Memory B cell (primary cell): ENCODE data around the gene EML3.
"Not testable (repeated sequence)": the region's sequence is repeated elsewhere in the genome, so short reads cannot be mapped to it uniquely, and the experiment has no call there.

Experiments
- ATAC-seq: fragments of 150-1000 bp; cut with Tn5 transposase; 2 replicates; pipeline ENCODE4 v1.10.0; 2021; ENCODE audit warnings: low read depth, mild to moderate bottlenecking, moderate library complexity
- DNase-seq, 2 donors: peaks; one replicate each; pipeline ENCODE4 v3.0.0; 2022; ENCODE audit warnings: low spot score in 2 of 2
- H3K27ac Mint-ChIP-seq: one replicate; pipeline ENCODE4 v1.8.0; 2022; ENCODE audit warnings: mild to moderate bottlenecking, moderate library complexity, mixed read lengths
- H3K27me3 Mint-ChIP-seq: one replicate; pipeline ENCODE4 v1.8.0; 2022; ENCODE audit warnings: mixed read lengths
- H3K36me3 Mint-ChIP-seq: one replicate; pipeline ENCODE4 v1.8.0; 2022; ENCODE audit warnings: mild to moderate bottlenecking, mixed read lengths
- H3K4me1 Mint-ChIP-seq: one replicate; pipeline ENCODE4 v1.8.0; 2022; ENCODE audit warnings: mixed read lengths
- H3K4me3 Mint-ChIP-seq: one replicate; pipeline ENCODE4 v1.8.0; 2022; ENCODE audit warnings: mild to moderate bottlenecking, moderate library complexity, mixed read lengths
- H3K9me3 Mint-ChIP-seq: one replicate; pipeline ENCODE4 v1.8.0; 2022; ENCODE audit warnings: mixed read lengths

EML3 gene

GRCh38 chr11:62595124-62595523 is 17.5 kb downstream of the EML3 start:
- Mint-ChIP-seq H3K4me3 (no peak overlapping the region), H3K4me1 (peaks cover 43% of the 10 kb centered on the region), H3K27me3 (no peaks in the 10 kb centered on the region), H3K36me3 (peaks cover 44% of the 10 kb centered on the region), H3K9me3 (no peaks in the 10 kb centered on the region), H3K27ac (no peak overlapping the region)
- no peak for DNase-seq
- ATAC-seq = no peak

GRCh38 chr11:62593434-62594044 is 19.0 kb downstream of the EML3 start:
- H3K4me3 Mint-ChIP-seq = peak overlapping the region; percentile 59
- peaks cover 30% of the 10 kb centered on the region for H3K4me1 Mint-ChIP-seq
- H3K36me3 Mint-ChIP-seq = peaks cover 34% of the 10 kb centered on the region
- no peak overlapping the region for H3K27ac Mint-ChIP-seq
- DNase-seq (peak; percentile 52 to 54), ATAC-seq (no peak)
- H3K9me3 Mint-ChIP-seq = no peaks in the 10 kb centered on the region
- no peaks in the 10 kb centered on the region for H3K27me3 Mint-ChIP-seq

GRCh38 chr11:62592989-62593421 is 19.6 kb downstream of the EML3 start:
- Mint-ChIP-seq H3K27ac (no peak overlapping the region), H3K36me3 (peaks cover 30% of the 10 kb centered on the region), H3K4me3 (no peak overlapping the region), H3K9me3 (no peaks in the 10 kb centered on the region), H3K27me3 (no peaks in the 10 kb centered on the region), H3K4me1 (peaks cover 25% of the 10 kb centered on the region)
- ATAC-seq = no peak
- DNase-seq = no peak

- peak overlapping the region; percentile 93 for H3K27ac Mint-ChIP-seq
- no peaks in the 10 kb centered on the region for H3K9me3 Mint-ChIP-seq
- peak overlapping the region; percentile 88 for H3K4me3 Mint-ChIP-seq
- H3K36me3 Mint-ChIP-seq = peaks cover 23% of the 10 kb centered on the region
- DNase-seq = no peak
- no peaks in the 10 kb centered on the region for H3K27me3 Mint-ChIP-seq
- H3K4me1 Mint-ChIP-seq = peaks cover 21% of the 10 kb centered on the region
- no peak for ATAC-seq
Measured at GRCh38 chr11:62592146-62592815, 20.3 kb downstream of the EML3 start.

- Mint-ChIP-seq H3K36me3 (peaks cover 20% of the 10 kb centered on the region), H3K4me1 (peaks cover 19% of the 10 kb centered on the region), H3K4me3 (peak within 1 kb of the TSS; percentile 88), H3K9me3 (no peaks in the 10 kb centered on the region), H3K27me3 (no peaks in the 10 kb centered on the region), H3K27ac (peak within 1 kb of the TSS; percentile 93)
- DNase-seq = peak; percentile 88 to 94
- peak; percentile 86 for ATAC-seq
Measured at GRCh38 chr11:62591448-62592145, 21.0 kb downstream of the EML3 start, which contains the start of gene TUT1. TSS of gene TUT1 (minus strand) at chr11:62591523. CDS start at chr11:62591485, 38 bp downstream.

- Mint-ChIP-seq H3K36me3 (peaks cover 7% of the 10 kb centered on the region), H3K9me3 (no peaks in the 10 kb centered on the region), H3K4me3 (no peak overlapping the region), H3K27me3 (no peaks in the 10 kb centered on the region), H3K4me1 (peaks cover 19% of the 10 kb centered on the region), H3K27ac (no peak overlapping the region)
- no peak for ATAC-seq
- DNase-seq = no peak
Measured at GRCh38 chr11:62588966-62589637, 23.5 kb downstream of the EML3 start.

GRCh38 chr11:62585356-62585755 is 27.2 kb downstream of the EML3 start:
- not testable (repeated sequence) for H3K36me3 Mint-ChIP-seq, H3K27ac Mint-ChIP-seq, H3K9me3 Mint-ChIP-seq

GRCh38 chr11:62581735-62582134 is 30.8 kb downstream of the EML3 start:
- not testable (repeated sequence) for DNase-seq, H3K27ac Mint-ChIP-seq, H3K27me3 Mint-ChIP-seq, H3K4me1 Mint-ChIP-seq, H3K4me3 Mint-ChIP-seq, ATAC-seq, H3K9me3 Mint-ChIP-seq
- peaks cover 18% of the 10 kb centered on the region for H3K36me3 Mint-ChIP-seq

More at GRCh38 chr11:62585356-62585755, 27.2 kb downstream of the EML3 start:
- DNase-seq, H3K4me3 Mint-ChIP-seq, H3K27me3 Mint-ChIP-seq, H3K4me1 Mint-ChIP-seq, ATAC-seq: not testable (repeated sequence)

- Mint-ChIP-seq H3K4me1 (peaks cover 6% of the 10 kb centered on the region), H3K27me3 (no peaks in the 10 kb centered on the region), H3K27ac (no peak overlapping the region), H3K4me3 (no peak overlapping the region), H3K9me3 (no peaks in the 10 kb centered on the region), H3K36me3 (peaks cover 21% of the 10 kb centered on the region)
- ATAC-seq = no peak
- no peak for DNase-seq
Measured at GRCh38 chr11:62580959-62581715, 31.4 kb downstream of the EML3 start.

GRCh38 chr11:62579252-62579651 is 33.3 kb downstream of the EML3 start:
- H3K27me3 Mint-ChIP-seq = no peaks in the 10 kb centered on the region
- H3K27ac Mint-ChIP-seq = no peak overlapping the region
- H3K4me3 Mint-ChIP-seq = no peak overlapping the region
- H3K36me3 Mint-ChIP-seq = peaks cover 21% of the 10 kb centered on the region
- peaks cover 14% of the 10 kb centered on the region for H3K4me1 Mint-ChIP-seq
- no peaks in the 10 kb centered on the region for H3K9me3 Mint-ChIP-seq
- ATAC-seq (no peak), DNase-seq (no peak)

GRCh38 chr11:62578541-62578940 is 34.0 kb downstream of the EML3 start:
- Mint-ChIP-seq H3K27me3 (no peaks in the 10 kb centered on the region), H3K36me3 (peaks cover 21% of the 10 kb centered on the region), H3K4me3 (no peak overlapping the region), H3K9me3 (no peaks in the 10 kb centered on the region), H3K4me1 (peaks cover 14% of the 10 kb centered on the region), H3K27ac (no peak overlapping the region)
- DNase-seq (no peak), ATAC-seq (no peak)

- no peak for DNase-seq
- no peak for ATAC-seq
- Mint-ChIP-seq H3K4me3 (no peak overlapping the region), H3K36me3 (peaks cover 25% of the 10 kb centered on the region), H3K27me3 (no peaks in the 10 kb centered on the region), H3K9me3 (no peaks in the 10 kb centered on the region), H3K4me1 (peaks cover 20% of the 10 kb centered on the region), H3K27ac (peak overlapping the region; percentile 86)
Measured at GRCh38 chr11:62577046-62577714, 35.4 kb downstream of the EML3 start.

- ATAC-seq = no peak
- no peak for DNase-seq
- no peaks in the 10 kb centered on the region for H3K9me3 Mint-ChIP-seq
- peaks cover 35% of the 10 kb centered on the region for H3K36me3 Mint-ChIP-seq
- H3K4me1 Mint-ChIP-seq = peaks cover 27% of the 10 kb centered on the region
- no peaks in the 10 kb centered on the region for H3K27me3 Mint-ChIP-seq
- no peak overlapping the region for H3K4me3 Mint-ChIP-seq
- no peak overlapping the region for H3K27ac Mint-ChIP-seq
Measured at GRCh38 chr11:62575837-62576236, 36.7 kb downstream of the EML3 start.
